Calu3 (cell line): ENCODE data around the gene NUBPL. TPM values are rescaled to one million over a fixed set of nuclear protein-coding genes. Genes with fewer than 3 reads are reported as not detected.
"Not testable (repeated sequence)": the region's sequence is repeated elsewhere in the genome, so short reads cannot be mapped to it uniquely, and the experiment has no call there.

Source experiments
- BruUV-seq: library from RNA; stranded (reverse); fragments of 400-500 nt; replicated peaks from 2 replicates; lab custom pipeline; 2021; lab: Mats Ljungman, UMichigan
- CTCF ChIA-PET: fragments of 300-600 bp; sonication (Branson Sonifier 250); formaldehyde crosslinking; loops from one replicate; lab custom pipeline; 2022; ENCODE audit warnings: antibody characterized with exemption; lab: Charles Lee
- DNase-seq: peaks from one replicate; pipeline ENCODE4 v3.0.0; 2022
- H3K27ac Mint-ChIP-seq: one replicate; pipeline ENCODE4 v1.8.0; 2022; ENCODE audit warnings: mixed read lengths; ENCODE audit not compliant: unreplicated experiment
- H3K27me3 Mint-ChIP-seq: one replicate; pipeline ENCODE4 v1.8.0; 2022; ENCODE audit warnings: mixed read lengths; ENCODE audit not compliant: unreplicated experiment
- H3K36me3 Mint-ChIP-seq: one replicate; pipeline ENCODE4 v1.8.0; 2022; ENCODE audit warnings: mild to moderate bottlenecking, moderate library complexity, mixed read lengths; ENCODE audit not compliant: insufficient read depth, unreplicated experiment
- H3K4me1 Mint-ChIP-seq: one replicate; pipeline ENCODE4 v1.8.0; 2022; ENCODE audit warnings: mild to moderate bottlenecking, low read depth, mixed read lengths; ENCODE audit not compliant: unreplicated experiment
- H3K4me3 Mint-ChIP-seq: one replicate; pipeline ENCODE4 v1.8.0; 2022; ENCODE audit warnings: mild to moderate bottlenecking, low read depth, moderate library complexity, mixed read lengths; ENCODE audit not compliant: unreplicated experiment
- H3K9me3 Mint-ChIP-seq: one replicate; pipeline ENCODE4 v1.8.0; 2022; ENCODE audit warnings: low read depth, mixed read lengths; ENCODE audit not compliant: unreplicated experiment
- intact Hi-C: fragments of 100-400 bp; cut with micrococcal nuclease; formaldehyde crosslinking; loops from one replicate; pipeline ENCODE4 v1.10.0; 2022; ENCODE audit not compliant: unreplicated experiment
- total RNA-seq: library from RNA; stranded (reverse); gene quantifications from 2 replicates; pipeline ENCODE4 v1.2.3, GENCODE V29; 2022
- TF ChIP-seq, protein P1 (sequence below): fragments of 200-600 bp; IDR thresholded peaks from one replicate; pipeline ENCODE4 v1.8.0; 2022; ENCODE audit warnings: antibody characterized with exemption; ENCODE audit not compliant: unreplicated experiment

Gene NUBPL
- total RNA-seq, 1 experiment from 2014 or later, result 14.2 TPM

DNA sequence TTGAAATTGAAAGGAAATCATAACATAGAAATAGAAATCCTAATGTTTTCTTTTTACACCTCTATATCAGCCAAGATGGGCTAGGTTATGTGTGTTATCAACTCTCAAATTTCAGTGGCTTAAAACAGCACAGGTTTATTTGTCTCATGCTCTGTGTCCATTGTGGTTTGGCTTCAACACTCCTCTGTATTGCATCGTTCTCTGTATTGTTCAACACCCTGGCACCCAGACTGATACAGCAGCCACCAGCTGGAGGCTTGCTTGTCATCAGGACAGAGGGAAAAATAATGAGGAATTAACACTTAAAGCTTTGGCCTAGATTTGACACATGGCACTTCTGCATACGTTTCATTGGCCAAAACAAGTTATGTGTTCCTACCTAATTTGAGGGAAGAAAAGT, 281.7 kb downstream of the NUBPL start:
- no TSS peak for BruUV-seq
- no peak overlapping the region for H3K27ac Mint-ChIP-seq
- no peaks in the 10 kb centered on the region for H3K9me3 Mint-ChIP-seq
- H3K27me3 Mint-ChIP-seq, result no peaks in the 10 kb centered on the region
- intact Hi-C loops, result no loop called here
- CTCF ChIA-PET, result no interaction called here
- no peak overlapping the region for H3K4me3 Mint-ChIP-seq
- H3K36me3 Mint-ChIP-seq, result no peaks in the 10 kb centered on the region
- TF ChIP-seq, protein P1, sequence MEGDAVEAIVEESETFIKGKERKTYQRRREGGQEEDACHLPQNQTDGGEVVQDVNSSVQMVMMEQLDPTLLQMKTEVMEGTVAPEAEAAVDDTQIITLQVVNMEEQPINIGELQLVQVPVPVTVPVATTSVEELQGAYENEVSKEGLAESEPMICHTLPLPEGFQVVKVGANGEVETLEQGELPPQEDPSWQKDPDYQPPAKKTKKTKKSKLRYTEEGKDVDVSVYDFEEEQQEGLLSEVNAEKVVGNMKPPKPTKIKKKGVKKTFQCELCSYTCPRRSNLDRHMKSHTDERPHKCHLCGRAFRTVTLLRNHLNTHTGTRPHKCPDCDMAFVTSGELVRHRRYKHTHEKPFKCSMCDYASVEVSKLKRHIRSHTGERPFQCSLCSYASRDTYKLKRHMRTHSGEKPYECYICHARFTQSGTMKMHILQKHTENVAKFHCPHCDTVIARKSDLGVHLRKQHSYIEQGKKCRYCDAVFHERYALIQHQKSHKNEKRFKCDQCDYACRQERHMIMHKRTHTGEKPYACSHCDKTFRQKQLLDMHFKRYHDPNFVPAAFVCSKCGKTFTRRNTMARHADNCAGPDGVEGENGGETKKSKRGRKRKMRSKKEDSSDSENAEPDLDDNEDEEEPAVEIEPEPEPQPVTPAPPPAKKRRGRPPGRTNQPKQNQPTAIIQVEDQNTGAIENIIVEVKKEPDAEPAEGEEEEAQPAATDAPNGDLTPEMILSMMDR, result no peak
- H3K4me1 Mint-ChIP-seq, result peaks cover 8% of the 10 kb centered on the region
- DNase-seq, result no peak

DNA sequence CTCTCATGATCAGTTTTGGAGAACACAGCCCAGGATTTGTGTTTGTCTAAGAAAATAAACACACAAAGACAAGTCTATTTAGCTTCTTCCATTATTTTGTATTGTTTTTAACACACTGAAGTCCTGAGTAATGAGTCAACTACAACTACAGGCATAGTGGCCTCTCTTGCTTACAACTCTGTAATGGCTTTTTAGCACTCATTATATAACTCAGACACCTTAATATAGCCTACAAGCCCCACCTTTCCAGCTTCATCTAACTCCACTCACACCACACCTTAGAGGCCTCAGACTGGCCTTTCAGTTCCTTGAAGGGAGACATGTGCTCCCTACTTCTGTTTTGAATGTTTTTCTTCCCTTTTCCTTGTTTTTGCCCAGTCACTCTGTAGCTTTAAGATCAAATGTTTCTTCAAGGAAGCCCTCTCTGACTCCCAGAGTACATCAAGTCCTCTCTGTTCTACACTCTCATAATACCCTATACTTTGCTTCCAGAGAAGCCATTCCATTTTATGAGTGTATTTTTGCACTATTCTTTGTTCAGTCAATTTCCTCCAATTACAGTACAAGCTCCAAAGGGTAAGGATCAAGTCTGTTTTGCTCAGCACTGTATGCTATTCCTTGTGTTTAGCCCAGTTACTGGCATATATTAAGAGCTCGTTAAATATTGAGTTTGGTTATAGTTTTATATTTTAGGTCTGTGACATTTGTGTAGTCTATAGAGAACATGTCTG, 282.3 kb downstream of the NUBPL start:
- no peaks in the 10 kb centered on the region for H3K36me3 Mint-ChIP-seq

DNA sequence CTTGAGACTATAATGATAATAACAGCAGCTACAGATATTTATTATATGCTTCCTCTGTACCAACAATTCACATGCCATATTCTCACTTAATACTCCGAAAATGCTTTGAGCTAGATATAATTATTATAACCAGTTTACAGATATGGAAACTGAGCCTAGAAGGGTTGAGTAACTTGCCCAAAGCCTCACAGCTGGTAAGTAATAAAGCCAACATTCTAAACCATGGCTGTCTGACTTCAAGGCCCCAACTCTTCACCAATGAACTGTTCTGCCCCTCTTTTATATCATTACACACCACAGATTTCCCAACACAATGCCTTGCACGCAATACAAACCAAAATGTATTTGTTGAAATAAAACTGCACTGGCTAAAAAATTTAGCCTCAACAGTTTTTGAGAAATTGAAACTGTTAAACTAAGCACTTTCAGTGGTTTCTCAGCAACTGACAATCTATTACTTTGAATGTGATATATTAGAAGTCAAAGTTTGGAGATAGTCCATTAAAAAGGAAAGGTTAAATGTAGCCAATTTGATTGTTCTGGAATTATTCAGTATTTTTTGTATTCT, 293.4 kb downstream of the NUBPL start:
- intact Hi-C loops, result no loop called here
- DNase-seq, result no peak
- no peak overlapping the region for H3K4me3 Mint-ChIP-seq
- no peaks in the 10 kb centered on the region for H3K36me3 Mint-ChIP-seq
- no peaks in the 10 kb centered on the region for H3K27me3 Mint-ChIP-seq
- H3K9me3 Mint-ChIP-seq, result no peaks in the 10 kb centered on the region
- peaks cover 11% of the 10 kb centered on the region for H3K4me1 Mint-ChIP-seq
- TF ChIP-seq, protein P1, result no peak
- no peak overlapping the region for H3K27ac Mint-ChIP-seq
- CTCF ChIA-PET, result no interaction called here
- BruUV-seq, result no TSS peak

More for the DNA sequence above, 282.3 kb downstream of the NUBPL start:
- DNase-seq, result no peak
- Mint-ChIP-seq H3K4me3 (no peak overlapping the region), H3K4me1 (peaks cover 8% of the 10 kb centered on the region), H3K9me3 (no peaks in the 10 kb centered on the region), H3K27ac (peak overlapping the region; percentile 2), H3K27me3 (no peaks in the 10 kb centered on the region)
- TF ChIP-seq, protein P1, result no peak
- no TSS peak for BruUV-seq
- intact Hi-C loops, result no loop called here
- CTCF ChIA-PET, result no interaction called here

DNA sequence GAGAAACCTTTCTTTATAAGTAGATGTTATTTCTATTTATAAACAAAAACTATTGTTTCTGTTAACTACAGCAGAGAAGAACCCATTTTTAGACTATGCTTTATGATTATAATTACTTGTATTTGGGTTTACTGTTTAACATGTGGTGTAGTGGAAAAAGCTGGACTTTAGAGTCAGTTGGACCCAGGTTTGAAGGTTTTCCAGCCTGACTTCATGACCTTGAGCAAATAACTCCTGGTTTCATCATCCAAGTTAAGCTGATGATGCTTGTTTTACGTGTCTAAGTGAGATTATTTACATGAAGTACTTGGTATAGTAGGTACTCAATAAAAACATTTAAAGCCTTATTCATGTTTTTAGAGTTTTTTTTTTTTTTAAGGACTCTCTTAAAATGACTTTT, 294.1 kb downstream of the NUBPL start:
- intact Hi-C loops, result no loop called here
- TF ChIP-seq, protein P1, result no peak
- Mint-ChIP-seq H3K4me3 (no peak overlapping the region), H3K4me1 (peaks cover 11% of the 10 kb centered on the region), H3K27me3 (no peaks in the 10 kb centered on the region), H3K36me3 (no peaks in the 10 kb centered on the region), H3K27ac (no peak overlapping the region), H3K9me3 (no peaks in the 10 kb centered on the region)
- BruUV-seq, result no TSS peak
- DNase-seq, result no peak
- CTCF ChIA-PET, result no interaction called here

DNA sequence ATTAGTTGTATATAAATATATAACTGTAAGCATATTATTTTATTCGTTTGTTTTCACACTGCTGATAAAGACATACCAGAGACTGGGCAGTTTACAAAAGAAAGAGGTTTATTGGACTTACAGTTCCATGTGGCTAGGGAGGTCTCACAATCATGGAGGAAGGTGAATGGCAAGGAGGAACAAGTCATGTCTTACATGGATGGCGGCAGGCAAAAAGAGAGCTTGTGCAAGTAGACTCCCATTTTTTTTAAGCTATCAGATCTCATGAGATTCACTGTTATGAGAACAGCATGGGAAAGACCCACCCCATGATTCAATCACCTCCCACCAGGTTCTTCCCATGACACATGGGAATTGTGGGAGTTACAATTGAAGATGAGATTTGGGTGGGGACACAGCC, 294.8 kb downstream of the NUBPL start:
- BruUV-seq, H3K9me3 Mint-ChIP-seq, H3K27ac Mint-ChIP-seq, H3K4me3 Mint-ChIP-seq, CTCF ChIA-PET, intact Hi-C loops, H3K27me3 Mint-ChIP-seq, DNase-seq, H3K36me3 Mint-ChIP-seq: not testable (repeated sequence)
- peaks cover 11% of the 10 kb centered on the region for H3K4me1 Mint-ChIP-seq
